COR-L47 (cell line): ENCODE measurements around the gene CDK4.

ENCODE experiments used
- DNase-seq: peaks from one replicate; lab custom pipeline; 2025; lab: John Stamatoyannopoulos, UW

Gene CDK4

GRCh38 chr12:57700317-57700716 is 51.8 kb downstream of the CDK4 start:
- DNase-seq: no peak

GRCh38 chr12:57698414-57698813 is 53.7 kb downstream of the CDK4 start:
- DNase-seq: no peak
